Endodermal cell (in vitro differentiated cells): Measurements from ENCODE around the gene NINJ2. TPM values are rescaled to one million over a fixed set of nuclear protein-coding genes. Genes with fewer than 3 reads are reported as not detected.

Experiments
- DNase-seq: peaks from one replicate; pipeline ENCODE4 v3.0.0-alpha.2; 2017
- H3K27ac ChIP-seq: 2 replicates; pipeline ENCODE4 v1.5.1; 2013; ENCODE audit warnings: mild to moderate bottlenecking, low read depth, low read length, moderate library complexity
- H3K27me3 ChIP-seq: 2 replicates; pipeline ENCODE4 v1.6.1; 2013; ENCODE audit warnings: mild to moderate bottlenecking, low read length, moderate library complexity; ENCODE audit not compliant: insufficient read depth, control insufficient read depth, poor library complexity, severe bottlenecking
- H3K36me3 ChIP-seq: 2 replicates; pipeline ENCODE4 v1.7.0; 2013; ENCODE audit warnings: mild to moderate bottlenecking, low read length, moderate library complexity; ENCODE audit not compliant: control insufficient read depth, insufficient read depth
- H3K4me1 ChIP-seq: one replicate; pipeline ENCODE4 v1.7.0; 2013; ENCODE audit warnings: low read length; ENCODE audit not compliant: control insufficient read depth, insufficient read depth
- H3K4me3 ChIP-seq: 2 replicates; pipeline ENCODE4 v1.5.1; 2013; ENCODE audit warnings: mild to moderate bottlenecking, low read length, moderate library complexity
- H3K9ac ChIP-seq: 2 replicates; pipeline ENCODE4 v1.6.1; 2013; ENCODE audit warnings: mild to moderate bottlenecking, low read length, moderate library complexity; ENCODE audit not compliant: poor library complexity, severe bottlenecking; ENCODE audit errors: extremely low read depth
- H3K9me3 ChIP-seq: 2 replicates; pipeline ENCODE4 v1.6.1; 2013; ENCODE audit warnings: mild to moderate bottlenecking, low read length, moderate library complexity; ENCODE audit not compliant: control insufficient read depth
- H3K27ac Mint-ChIP-seq: 2 replicates; pipeline ENCODE4 v1.8.0; 2020; ENCODE audit warnings: mixed read lengths
- H3K27me3 Mint-ChIP-seq: 2 replicates; pipeline ENCODE4 v1.8.0; 2021; ENCODE audit warnings: mild to moderate bottlenecking, mixed read lengths; ENCODE audit not compliant: insufficient read depth
- H3K36me3 Mint-ChIP-seq: 2 replicates; pipeline ENCODE4 v1.8.0; 2020; ENCODE audit warnings: low read depth, mixed read lengths
- H3K4me1 Mint-ChIP-seq: 2 replicates; pipeline ENCODE4 v1.8.0; 2020; ENCODE audit warnings: mixed read lengths
- H3K4me3 Mint-ChIP-seq: 2 replicates; pipeline ENCODE4 v1.8.0; 2020; ENCODE audit warnings: mild to moderate bottlenecking, moderate library complexity, mixed read lengths
- H3K9me3 Mint-ChIP-seq: 2 replicates; pipeline ENCODE4 v1.8.0; 2020; ENCODE audit warnings: mild to moderate bottlenecking, mixed read lengths
- WGBS, 2 experiments: methylation state at CpG; one replicate each; pipeline versions ENCODE4 v1.1.5 to v1.1.7; 2013; ENCODE audit warnings: missing lambda C conversion rate in 2 of 2, mixed read lengths in 1 of 2; ENCODE audit not compliant: insufficient coverage in 1 of 2, insufficient read length in 1 of 2; 5-methylcytosine and 5-hydroxymethylcytosine counted together
- total RNA-seq, 2 donors: library from RNA; stranded (reverse); fragmentation: NEBNext Ultra II Directional in 1 of 2; extraction: Animal tissue kit (Norgen Biotek cat#: 25700) in 1 of 2; gene quantifications; 2 replicates in 1 of 2; 3 replicates in 1 of 2; pipeline ENCODE4 v1.2.1, GENCODE V29; 2021
- TF ChIP-seq, protein P1 (sequence below): fragments of 200-600 bp; sonication (generic); conservative IDR thresholded peaks from 2 replicates; pipeline ENCODE4 v1.5.0; 2021; ENCODE audit warnings: antibody characterized with exemption, mild to moderate bottlenecking

NINJ2 gene
- total RNA-seq, 2 donors from 2014 or later: 0.73 to 5.1 TPM

DNA sequence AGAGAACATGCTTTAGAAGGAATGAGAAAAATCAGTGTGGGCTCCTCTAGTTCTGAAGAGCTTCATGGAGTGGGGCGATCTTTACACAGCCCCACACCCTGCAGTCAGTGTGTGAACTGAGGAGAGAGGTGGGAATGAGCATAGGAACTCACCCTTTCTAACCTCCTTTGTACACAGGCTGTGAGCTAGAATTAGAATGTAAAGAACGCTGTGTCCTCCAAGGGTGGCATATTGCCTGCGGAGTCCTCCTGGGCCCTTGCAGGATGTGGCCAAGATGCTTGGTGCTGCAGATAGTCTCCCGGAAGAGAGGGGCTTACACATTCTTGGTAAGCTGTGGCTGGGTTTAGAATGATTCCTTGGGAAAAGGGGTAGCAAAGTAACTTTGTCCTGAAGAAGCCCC is 43.9 kb downstream of the NINJ2 start:
- WGBS, 2 experiments: 90% methylated on average over 2 to 4 of the region's 4 CpGs
- peaks cover 3% of the 10 kb centered on the region for H3K27me3 Mint-ChIP-seq
- Histone ChIP-seq H3K4me3 (no peak overlapping the region), H3K27ac (no peak overlapping the region), H3K9me3 (no peaks in the 10 kb centered on the region), H3K9ac (no peak overlapping the region), H3K4me1 (peaks cover 10% of the 10 kb centered on the region), H3K27me3 (no peaks in the 10 kb centered on the region), H3K36me3 (no peaks in the 10 kb centered on the region)
- no peaks in the 10 kb centered on the region for H3K9me3 Mint-ChIP-seq
- DNase-seq: peak; percentile 42
- H3K4me1 Mint-ChIP-seq: peaks cover 44% of the 10 kb centered on the region
- TF ChIP-seq, protein P1, sequence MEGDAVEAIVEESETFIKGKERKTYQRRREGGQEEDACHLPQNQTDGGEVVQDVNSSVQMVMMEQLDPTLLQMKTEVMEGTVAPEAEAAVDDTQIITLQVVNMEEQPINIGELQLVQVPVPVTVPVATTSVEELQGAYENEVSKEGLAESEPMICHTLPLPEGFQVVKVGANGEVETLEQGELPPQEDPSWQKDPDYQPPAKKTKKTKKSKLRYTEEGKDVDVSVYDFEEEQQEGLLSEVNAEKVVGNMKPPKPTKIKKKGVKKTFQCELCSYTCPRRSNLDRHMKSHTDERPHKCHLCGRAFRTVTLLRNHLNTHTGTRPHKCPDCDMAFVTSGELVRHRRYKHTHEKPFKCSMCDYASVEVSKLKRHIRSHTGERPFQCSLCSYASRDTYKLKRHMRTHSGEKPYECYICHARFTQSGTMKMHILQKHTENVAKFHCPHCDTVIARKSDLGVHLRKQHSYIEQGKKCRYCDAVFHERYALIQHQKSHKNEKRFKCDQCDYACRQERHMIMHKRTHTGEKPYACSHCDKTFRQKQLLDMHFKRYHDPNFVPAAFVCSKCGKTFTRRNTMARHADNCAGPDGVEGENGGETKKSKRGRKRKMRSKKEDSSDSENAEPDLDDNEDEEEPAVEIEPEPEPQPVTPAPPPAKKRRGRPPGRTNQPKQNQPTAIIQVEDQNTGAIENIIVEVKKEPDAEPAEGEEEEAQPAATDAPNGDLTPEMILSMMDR: no peak
- H3K27ac Mint-ChIP-seq: no peak overlapping the region
- no peaks in the 10 kb centered on the region for H3K36me3 Mint-ChIP-seq
- no peak overlapping the region for H3K4me3 Mint-ChIP-seq

DNA sequence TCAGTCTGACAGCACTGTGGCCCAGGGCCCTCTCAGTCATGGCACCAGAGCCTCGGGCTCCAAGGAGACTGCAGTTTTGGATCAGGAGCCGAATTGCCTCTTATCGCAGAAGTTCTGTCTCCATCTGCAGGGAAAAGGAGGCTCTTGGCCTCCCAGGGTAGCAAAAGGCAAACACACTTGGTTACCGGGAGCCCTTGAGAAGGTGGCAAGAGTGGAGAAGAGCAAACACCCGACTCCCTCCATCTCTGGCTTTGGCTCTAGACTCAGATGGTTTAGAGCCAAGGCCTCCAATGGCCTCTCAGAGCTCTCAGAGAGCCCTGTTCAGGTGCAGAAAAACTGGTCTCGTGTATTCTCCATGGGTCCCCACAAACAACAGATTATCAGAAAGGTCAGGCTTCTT is 44.6 kb downstream of the NINJ2 start:
- TF ChIP-seq, protein P1: no peak
- Histone ChIP-seq H3K9ac (no peak overlapping the region), H3K9me3 (no peaks in the 10 kb centered on the region), H3K4me3 (no peak overlapping the region), H3K27ac (no peak overlapping the region), H3K36me3 (no peaks in the 10 kb centered on the region), H3K27me3 (no peaks in the 10 kb centered on the region), H3K4me1 (peaks cover 9% of the 10 kb centered on the region)
- Mint-ChIP-seq H3K4me3 (no peak overlapping the region), H3K9me3 (no peaks in the 10 kb centered on the region), H3K27me3 (peaks cover 3% of the 10 kb centered on the region), H3K36me3 (no peaks in the 10 kb centered on the region), H3K4me1 (peaks cover 40% of the 10 kb centered on the region), H3K27ac (no peak overlapping the region)
- WGBS, 2 experiments: 83 to 85% methylated on average over 4 to 6 of the region's 6 CpGs
- DNase-seq: peak; percentile 39

DNA sequence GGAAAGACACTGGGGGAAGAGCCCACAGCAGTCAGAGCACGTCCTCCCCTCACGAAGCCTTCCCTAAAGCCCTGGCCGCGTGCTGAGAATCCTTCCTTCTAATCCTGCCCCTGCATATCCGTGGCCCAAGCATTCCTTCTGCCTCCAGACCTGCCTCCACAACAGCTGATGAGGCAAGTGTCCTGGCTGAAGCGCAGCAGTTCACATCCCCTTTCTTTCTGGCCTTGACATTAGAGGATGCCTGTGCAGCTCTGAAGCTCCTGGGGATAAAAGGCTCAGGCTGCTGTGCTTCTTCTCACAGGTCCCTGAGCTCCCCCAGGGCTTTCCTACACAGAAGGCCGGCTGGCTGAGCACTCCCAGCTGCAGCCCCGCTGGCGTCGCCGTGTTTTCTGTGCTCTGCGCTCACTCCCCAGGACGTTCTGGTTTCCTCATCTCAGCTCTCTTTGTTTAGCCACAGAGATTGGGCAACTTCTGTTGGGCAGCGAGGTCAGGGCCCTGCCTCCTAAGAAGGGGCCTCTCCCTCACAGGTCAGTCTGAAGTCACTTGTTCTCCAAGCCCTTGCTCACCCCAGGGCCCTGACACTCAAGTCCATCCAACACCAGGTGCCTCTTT is 45.8 kb downstream of the NINJ2 start:
- Histone ChIP-seq H3K4me3 (no peak overlapping the region), H3K36me3 (no peaks in the 10 kb centered on the region), H3K9ac (no peak overlapping the region), H3K27ac (no peak overlapping the region), H3K9me3 (no peaks in the 10 kb centered on the region), H3K27me3 (no peaks in the 10 kb centered on the region), H3K4me1 (no peaks in the 10 kb centered on the region)
- no peak overlapping the region for H3K4me3 Mint-ChIP-seq
- H3K4me1 Mint-ChIP-seq: peaks cover 28% of the 10 kb centered on the region
- H3K9me3 Mint-ChIP-seq: no peaks in the 10 kb centered on the region
- 77 to 79% methylated on average over 10 to 14 of the region's 14 CpGs for WGBS, 2 experiments
- TF ChIP-seq, protein P1: no peak
- peak overlapping the region; percentile 72 for H3K27ac Mint-ChIP-seq
- H3K36me3 Mint-ChIP-seq: no peaks in the 10 kb centered on the region
- peak; percentile 53 for DNase-seq
- H3K27me3 Mint-ChIP-seq: peaks cover 3% of the 10 kb centered on the region
